A549 (cell line): ENCODE results near the gene OR13C2. TPM values are rescaled to one million over a fixed set of nuclear protein-coding genes. Genes with fewer than 3 reads are reported as not detected.

Experiments used
- ATAC-seq, 2 experiments: fragments of 200-7000 bp in 1 of 2; fragments of >200 bp in 1 of 2; cut with Nextera tagmentation in 1 of 2; cut with Tn5 transposase in 1 of 2; 3 replicates each; pipeline versions ENCODE4 v1.8.0 to v1.9.1; 2018 to 2020; ENCODE audit warnings: mild to moderate bottlenecking in 1 of 2, moderate library complexity in 1 of 2
- CTCF ChIA-PET: fragments of 300-600 bp; sonication (Branson Sonifier 250); formaldehyde crosslinking; extraction: SDS; loops from one replicate; lab custom pipeline; 2021; ENCODE audit warnings: antibody characterized with exemption, inconsistent platforms; lab: Yijun Ruan, JAX
- POLR2A ChIA-PET: fragments of 350-600 bp; formaldehyde crosslinking; extraction: SDS; loops from one replicate; lab custom pipeline; 2021; ENCODE audit warnings: antibody characterized with exemption, inconsistent platforms; lab: Yijun Ruan, JAX
- DNase-seq, 2 experiments: peaks; one replicate each; pipeline versions ENCODE4 v3.0.0 to v3.0.0-alpha.2; 2011 to 2016; ENCODE audit warnings: low read depth in 1 of 2, low spot score in 1 of 2
- FAIRE-seq: peaks from 2 replicates; lab custom pipeline; 2011; peaks lifted over from hg19 to GRCh38; lab: Jason Lieb, UNC
- H3K27ac ChIP-seq, 2 experiments: fragments of >200 bp; sonication (Bioruptor Twin); formaldehyde crosslinking; 3 replicates each; pipeline ENCODE4 v1.5.1; 2016 to 2017
- H3K4me1 ChIP-seq: fragments of >200 bp; sonication (Bioruptor Twin); formaldehyde crosslinking; 3 replicates; pipeline ENCODE4 v1.6.1; 2016
- H3K4me2 ChIP-seq: fragments of >200 bp; sonication (Bioruptor Twin); formaldehyde crosslinking; 3 replicates; pipeline ENCODE4 v1.6.1; 2016
- H3K4me3 ChIP-seq: fragments of >200 bp; sonication (Bioruptor Twin); formaldehyde crosslinking; 3 replicates; pipeline ENCODE4 v1.5.1; 2016
- H3K9me3 ChIP-seq: fragments of >200 bp; sonication (Bioruptor Twin); formaldehyde crosslinking; 3 replicates; pipeline ENCODE4 v1.6.1; 2016
- BCL3 ChIP-seq: fragments of >200 bp; sonication (Bioruptor Twin); formaldehyde crosslinking; IDR thresholded peaks from 3 replicates; pipeline ENCODE4 v1.6.1; 2016
- BHLHE40 ChIP-seq: IDR thresholded peaks from 2 replicates; pipeline ENCODE4 v1.6.1; 2012; ENCODE audit warnings: low read depth, low read length, inconsistent platforms
- CBX8 ChIP-seq: fragments of 200-600 bp; sonication (generic); IDR thresholded peaks from 2 replicates; pipeline ENCODE4 v1.6.1; 2016
- CHD4 ChIP-seq: fragments of 200-600 bp; sonication (generic); IDR thresholded peaks from 2 replicates; pipeline ENCODE4 v1.6.1; 2016; ENCODE audit warnings: antibody characterized with exemption, mild to moderate bottlenecking, borderline replicate concordance
- E2F6 ChIP-seq: IDR thresholded peaks from 2 replicates; pipeline ENCODE4 v1.6.1; 2012; ENCODE audit warnings: low read depth, borderline replicate concordance
- EP300 ChIP-seq, 2 experiments: fragments of >200 bp; sonication (Bioruptor Twin); formaldehyde crosslinking; IDR thresholded peaks; 2 replicates in 1 of 2; 3 replicates in 1 of 2; pipeline ENCODE4 v1.6.1; 2016 to 2017
- ESRRA ChIP-seq: fragments of 150-350 bp; IDR thresholded peaks from 2 replicates; pipeline ENCODE4 v1.6.1; 2014; ENCODE audit warnings: mild to moderate bottlenecking, low read length, borderline replicate concordance
- HDAC2 ChIP-seq: fragments of 200-600 bp; sonication (generic); IDR thresholded peaks from 2 replicates; pipeline ENCODE4 v1.6.1; 2016
- HEYL ChIP-seq: fragments of 250-450 bp; sonication (Bioruptor Pico); IDR thresholded peaks from 2 replicates; pipeline ENCODE4 v1.8.0; 2021; ENCODE audit warnings: mild to moderate bottlenecking, moderate library complexity
- HOXB5 ChIP-seq: fragments of 250-450 bp; sonication (Bioruptor Pico); IDR thresholded peaks from 2 replicates; pipeline ENCODE4 v1.5.0; 2020; ENCODE audit warnings: mild to moderate bottlenecking, moderate library complexity
- JUN ChIP-seq, 2 experiments: fragments of >200 bp; sonication (Bioruptor Twin); formaldehyde crosslinking; IDR thresholded peaks; 2 replicates in 1 of 2; 3 replicates in 1 of 2; pipeline ENCODE4 v1.6.1; 2016 to 2017
- JUNB ChIP-seq: fragments of >200 bp; sonication (Bioruptor Twin); formaldehyde crosslinking; IDR thresholded peaks from 2 replicates; pipeline ENCODE4 v1.6.1; 2016
- KDM1A ChIP-seq: fragments of 200-600 bp; sonication (generic); IDR thresholded peaks from 2 replicates; pipeline ENCODE4 v1.6.1; 2016; ENCODE audit warnings: low read depth, mild to moderate bottlenecking
- KDM5A ChIP-seq: fragments of 200-600 bp; sonication (generic); IDR thresholded peaks from 2 replicates; pipeline ENCODE4 v1.6.1; 2016; ENCODE audit warnings: antibody characterized with exemption, mild to moderate bottlenecking
- MAX ChIP-seq: IDR thresholded peaks from 2 replicates; pipeline ENCODE4 v1.6.1; 2012
- MYC ChIP-seq: IDR thresholded peaks from 2 replicates; pipeline ENCODE4 v1.6.1; 2012; ENCODE audit warnings: mild to moderate bottlenecking, inconsistent platforms, low read length, improper control_type of control experiment, borderline replicate concordance
- NFE2L2 ChIP-seq: fragments of 150-350 bp; conservative IDR thresholded peaks from 2 replicates; pipeline ENCODE4 v1.6.1; 2014; ENCODE audit warnings: low read length
- NPAS2 ChIP-seq: fragments of 250-450 bp; sonication (Bioruptor Pico); IDR thresholded peaks from 2 replicates; pipeline ENCODE4 v1.8.0; 2022; ENCODE audit warnings: mild to moderate bottlenecking, moderate library complexity, borderline replicate concordance
- POLR2A ChIP-seq: IDR thresholded peaks from 2 replicates; pipeline ENCODE4 v1.6.1; 2012; ENCODE audit warnings: mild to moderate bottlenecking, low read length
- POLR2AphosphoS2 ChIP-seq: conservative IDR thresholded peaks from 2 replicates; pipeline ENCODE4 v1.6.1; 2012; ENCODE audit warnings: low read length, improper control_type of control experiment, inconsistent platforms
- RAD21 ChIP-seq, 2 experiments: fragments of >200 bp in 1 of 2; sonication (Bioruptor Twin) in 1 of 2; formaldehyde crosslinking in 1 of 2; IDR thresholded peaks in 1 of 2; conservative IDR thresholded peaks in 1 of 2; 2 replicates in 1 of 2; 3 replicates in 1 of 2; pipeline ENCODE4 v1.6.1; 2012 to 2018; ENCODE audit warnings: inconsistent platforms in 1 of 2
- RCOR1 ChIP-seq: fragments of 150-350 bp; IDR thresholded peaks from 2 replicates; pipeline ENCODE4 v1.6.1; 2014; ENCODE audit warnings: antibody characterized with exemption, low read length, low read depth
- REST ChIP-seq: fragments of 200-600 bp; sonication (generic); IDR thresholded peaks from 2 replicates; pipeline ENCODE4 v1.6.1; 2016; ENCODE audit warnings: antibody characterized with exemption, mild to moderate bottlenecking, moderate library complexity
- TFCP2L1 ChIP-seq: fragments of 250-450 bp; sonication (Bioruptor Pico); IDR thresholded peaks from 2 replicates; pipeline ENCODE4 v1.5.0; 2021; ENCODE audit warnings: mild to moderate bottlenecking
- TP53 ChIP-seq: fragments of 250-450 bp; sonication (Bioruptor Pico); IDR thresholded peaks from 2 replicates; pipeline ENCODE4 v1.5.0; 2021; ENCODE audit warnings: mild to moderate bottlenecking, moderate library complexity
- WGBS: methylation state at CpG from one replicate; pipeline ENCODE4 v1.1.6; 2017; ENCODE audit errors: missing lambda C conversion rate; 5-methylcytosine and 5-hydroxymethylcytosine counted together
- polyA plus RNA-seq, 4 experiments: library from polyadenylated mRNA; depleted of rRNA in 3 of 4; stranded (reverse); fragments of >200 nt; fragmentation: RNase III in 1 of 4; extraction: RNeasy Plus Mini Kit Qiagen cat#74134 plus additional on column Dnase treatment in 1 of 4; gene quantifications; 2 replicates in 3 of 4; 3 replicates in 1 of 4; pipeline ENCODE4 v1.2.3, GENCODE V29; 2011 to 2017

OR13C2 gene
- polyA plus RNA-seq, 2 of the 4 experiments (the other 2 are of a cell fraction) = not detected

- H3K4me3 ChIP-seq = no peak within 1 kb of the TSS
- H3K4me1 ChIP-seq = no peaks in the 10 kb centered on the region
- no peak for TF ChIP-seq ESRRA
- TF ChIP-seq HDAC2 = no peak
- no peak for TF ChIP-seq BHLHE40
- TF ChIP-seq E2F6 = no peak
- no peak for TF ChIP-seq JUN (IDR thresholded peaks at IDR 0.05)
- TF ChIP-seq MYC = no peak
- TF ChIP-seq TFCP2L1 (CRISPR knock-in tag) = no peak
- TF ChIP-seq TP53 (CRISPR knock-in tag) = no peak
- TF ChIP-seq CBX8 = no peak
- TF ChIP-seq JUNB = no peak
- no peak for TF ChIP-seq KDM5A
- no peak for TF ChIP-seq NFE2L2
- TF ChIP-seq MAX = no peak
- no peak for TF ChIP-seq RAD21 (conservative IDR thresholded peaks at IDR 0.05 in 1 of 2, IDR thresholded peaks at IDR 0.05 in 1 of 2)
- no peak for TF ChIP-seq KDM1A
- TF ChIP-seq HEYL (CRISPR knock-in tag) = no peak
- TF ChIP-seq CHD4 = no peak
- FAIRE-seq = no peak
- no peak for DNase-seq
- WGBS = 23% methylated on average over 4 of the region's 4 CpGs
- CTCF ChIA-PET = interaction anchor here (1.1 kb wide), 1 partner anchor 12 kb away, joined by 3 read pairs; no protein-coding TSS in a partner anchor
- POLR2A ChIA-PET = no interaction called here
- H3K4me2 ChIP-seq = no peak within 1 kb of the TSS
- H3K27ac ChIP-seq = no peak within 1 kb of the TSS
- no peak for ATAC-seq
- 0 out of 3 replicates have a peak, but pooled peaks cover 3% of the 10 kb centered on the region for H3K9me3 ChIP-seq
Measured at GRCh38 chr9:104568868-104569267, 36.6 kb downstream of the OR13C2 start, which contains the start of gene OR13C8. Gene OR13C8 (plus strand): TSS chr9:104569168. CDS start chr9:104569168, 0 bp downstream.

- ChIA-PET POLR2A (no interaction called here), CTCF (interaction anchor here (1.1 kb wide), 1 partner anchor 13 kb away, joined by 5 read pairs; no protein-coding TSS in a partner anchor)
- Histone ChIP-seq H3K4me1 (no peaks in the 10 kb centered on the region), H3K9me3 (no peaks in the 10 kb centered on the region), H3K4me3 (no peak overlapping the region), H3K4me2 (no peak overlapping the region), H3K27ac (no peak overlapping the region)
- TF ChIP-seq EP300 (IDR thresholded peaks at IDR 0.05) (no peak), POLR2AphosphoS2 (no peak), CBX8 (no peak), HOXB5 (no peak), RCOR1 (no peak), NFE2L2 (no peak), REST (no peak), TP53 (CRISPR knock-in tag) (no peak), BCL3 (no peak), NPAS2 (CRISPR knock-in tag) (no peak), POLR2A (no peak)
- FAIRE-seq (no peak), DNase-seq (no peak), ATAC-seq (no peak)
- 2% methylated on average over 1 of the region's 1 CpG for WGBS
Measured at GRCh38 chr9:104564358-104564757, 41.1 kb downstream of the OR13C2 start.
